Stimulated activated CD4-positive, alpha-beta T cell treated with anti-CD3 and anti-CD28 coated beads, TNF-alpha, amount 100 ng/mL, for 4 hours (primary cell): ENCODE measurements around the gene NAA60.

Experiments
- DNase-seq, 3 experiments: peaks; one replicate each; pipeline ENCODE4 v3.0.0-alpha.2; 2020; ENCODE audit warnings: low read depth in 3 of 3

The NAA60 gene

GRCh38 chr16:3443108-3444031 is at the start of gene NAA60, which contains the start of gene ZNF597:
NAA60 (plus strand) TSS chr16:3443680; CDS start chr16:3476228, 32,548 bp downstream.
ZNF597 (minus strand) TSS chr16:3443504; CDS start chr16:3443153, 351 bp downstream.
- peak; percentile 44 to 72 (median 64) for DNase-seq

DNA sequence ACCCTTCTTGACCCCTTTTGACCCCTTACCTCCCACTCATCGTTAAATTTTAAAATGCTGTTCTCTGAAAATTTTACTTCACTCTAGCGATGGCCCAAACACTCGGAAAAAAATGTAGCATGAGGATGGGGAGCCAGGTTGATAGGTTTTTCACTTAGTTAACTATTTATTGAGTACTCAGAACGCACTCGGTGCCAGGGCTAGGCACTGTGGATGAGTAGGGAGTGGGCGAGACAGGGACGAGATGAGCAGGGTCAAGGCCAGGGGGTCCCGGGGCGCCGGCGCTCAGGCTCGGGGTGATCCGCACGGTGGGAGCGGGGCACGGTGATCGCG is 43.1 kb upstream of the NAA60 start:
- no peak for DNase-seq

- peak; percentile 90 to 97 (median 97) for DNase-seq
Observed at GRCh38 chr16:3400779-3401688, 42.4 kb upstream of the NAA60 start, which contains the start of the genes ZNF174 and ZSCAN32. ZNF174 (plus strand) TSS chr16:3401215; CDS start chr16:3402005, 790 bp downstream. ZSCAN32 (minus strand) TSS chr16:3401004; CDS start chr16:3397557, 3,447 bp downstream.

- no peak for DNase-seq
Observed at GRCh38 chr16:3401719-3402397, 41.6 kb upstream of the NAA60 start.

GRCh38 chr16:3408561-3409197 is 34.8 kb upstream of the NAA60 start:
- no peak for DNase-seq

DNA sequence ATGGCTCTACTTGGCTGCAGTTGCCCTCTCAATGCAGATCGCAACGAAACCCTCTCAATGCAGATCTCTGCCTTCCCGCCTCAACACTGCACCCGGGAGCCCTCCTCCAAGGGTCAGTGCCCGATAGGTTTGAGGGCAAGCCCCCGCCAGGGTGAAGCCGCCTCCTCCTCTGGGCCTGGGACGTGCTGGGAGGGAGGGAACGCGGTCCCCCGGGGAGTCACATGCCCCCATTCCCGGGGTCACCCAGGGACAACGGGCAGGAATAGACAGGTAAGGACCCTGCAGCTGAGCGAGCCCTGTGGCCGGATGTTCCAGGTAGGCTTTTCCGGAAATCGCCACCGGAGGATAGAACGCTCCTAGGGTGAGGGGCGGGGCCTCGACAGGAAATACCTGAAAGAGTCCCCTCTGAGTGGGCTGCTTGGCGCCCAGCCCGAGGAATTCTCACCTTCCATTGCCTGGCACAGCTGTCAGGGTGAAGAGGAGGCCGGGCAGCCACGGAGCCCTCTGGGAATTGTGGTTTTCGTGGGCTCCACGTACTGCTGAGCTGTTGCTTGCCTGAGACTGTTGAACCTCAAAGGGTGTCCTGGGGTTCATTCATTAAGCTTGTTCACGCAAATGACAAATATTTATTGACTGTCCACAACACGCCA is 29.6 kb upstream of the NAA60 start:
- DNase-seq, result no peak

GRCh38 chr16:3431779-3432219 is 11.7 kb upstream of the NAA60 start:
- peak in 2 of 3 experiments; percentile 10 to 33 for DNase-seq

- DNase-seq, result no peak
Observed at GRCh38 chr16:3434373-3434772, 9.1 kb upstream of the NAA60 start.

DNA sequence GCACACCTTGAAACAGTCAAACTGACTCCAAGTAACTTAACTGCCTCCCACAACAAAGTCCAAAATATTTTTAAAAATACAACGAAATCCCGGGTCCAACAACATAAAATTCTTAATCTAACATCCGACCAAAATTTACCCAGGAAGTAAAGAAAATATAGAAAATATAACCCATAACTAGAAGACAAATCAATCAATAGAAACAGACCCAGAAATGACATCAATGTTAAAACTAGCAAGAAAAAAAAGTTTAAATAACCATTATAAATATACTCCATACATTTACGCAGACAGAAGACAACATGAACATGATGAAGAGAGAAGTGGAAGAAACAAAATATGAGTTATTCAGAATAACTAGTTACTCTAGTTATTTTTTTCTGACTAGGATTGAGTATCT is 3.8 kb upstream of the NAA60 start:
- DNase-seq, result no peak

DNA sequence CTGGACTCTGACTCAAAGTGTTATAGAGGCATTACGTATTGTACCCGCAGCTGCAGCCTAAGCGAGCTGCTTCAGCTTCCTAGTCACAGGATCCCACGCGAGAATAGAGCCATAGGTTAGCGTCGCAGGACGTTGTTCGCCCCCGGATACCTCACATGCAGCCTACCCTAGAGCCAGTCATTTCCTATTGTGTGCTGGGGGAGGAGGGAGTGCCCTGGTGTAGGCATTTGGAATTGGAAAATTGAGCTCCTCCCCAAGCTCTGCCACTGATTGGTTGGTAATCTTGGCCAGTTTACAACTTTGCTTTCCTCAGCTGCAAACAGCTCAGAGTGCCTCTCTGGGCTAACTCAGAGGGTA is 530 bp downstream of the NAA60 start:
- DNase-seq, result peak in 1 of 3 experiments; percentile 17

GRCh38 chr16:3454093-3454492 is 10.6 kb downstream of the NAA60 start:
- no peak for DNase-seq

DNA sequence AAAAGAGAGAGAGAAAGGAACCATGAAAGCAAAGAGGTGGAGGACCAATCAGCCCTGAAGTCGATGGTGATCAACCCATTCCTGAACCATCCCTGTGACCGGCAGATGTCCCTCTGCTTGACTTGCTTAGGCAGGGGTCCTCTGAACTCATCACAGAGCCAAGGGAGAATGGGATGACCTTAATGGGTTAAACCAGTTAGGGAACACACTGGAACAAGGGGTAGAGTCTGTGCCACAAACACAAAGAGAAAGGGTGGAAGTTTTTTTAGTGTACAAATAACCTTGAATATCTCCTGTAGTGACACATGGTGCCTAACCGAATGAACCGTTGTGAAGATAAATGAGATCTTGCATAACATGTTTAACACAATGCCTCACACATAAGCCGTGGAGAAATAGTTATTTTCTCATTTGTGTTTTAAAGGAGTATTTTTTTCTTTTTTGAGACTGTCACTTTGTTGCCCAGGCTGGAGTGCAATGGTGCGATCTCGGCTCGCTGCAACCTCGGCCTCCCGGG is 11.2 kb downstream of the NAA60 start:
- DNase-seq, result no peak

GRCh38 chr16:3457434-3458252 is 14.2 kb downstream of the NAA60 start:
- DNase-seq, result peak; percentile 80 to 88 (median 85)

DNA sequence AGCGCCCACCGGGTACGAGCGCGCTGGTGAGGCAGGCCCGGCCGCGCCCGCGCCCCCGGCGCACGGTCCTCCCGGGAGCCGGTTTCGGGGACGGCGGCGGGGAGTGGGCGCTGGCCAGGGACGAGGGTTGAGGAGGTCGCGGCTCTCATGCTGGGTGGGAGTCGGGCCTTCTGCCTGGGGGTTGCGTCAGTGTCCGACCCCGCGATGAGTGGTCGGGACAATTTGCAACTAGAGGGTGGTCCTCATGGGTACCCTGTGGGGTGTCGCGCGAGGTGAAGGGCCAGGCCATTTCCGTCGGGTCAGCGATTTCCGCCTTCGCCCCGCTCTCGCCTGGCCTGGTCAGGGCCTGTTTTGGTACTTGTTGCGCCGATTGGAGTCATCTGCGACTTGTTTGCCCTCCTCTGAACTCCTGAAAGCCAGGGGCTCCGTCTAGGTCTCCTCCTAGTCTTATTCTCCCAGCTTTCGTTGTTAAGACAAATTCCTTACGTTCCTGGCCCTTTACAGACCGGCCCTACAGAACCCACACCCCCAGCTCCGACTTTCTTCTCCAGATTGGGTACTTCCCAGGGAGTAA is 14.9 kb downstream of the NAA60 start:
- DNase-seq, result no peak

- no peak for DNase-seq
Observed at GRCh38 chr16:3458852-3459361, 15.4 kb downstream of the NAA60 start.

DNA sequence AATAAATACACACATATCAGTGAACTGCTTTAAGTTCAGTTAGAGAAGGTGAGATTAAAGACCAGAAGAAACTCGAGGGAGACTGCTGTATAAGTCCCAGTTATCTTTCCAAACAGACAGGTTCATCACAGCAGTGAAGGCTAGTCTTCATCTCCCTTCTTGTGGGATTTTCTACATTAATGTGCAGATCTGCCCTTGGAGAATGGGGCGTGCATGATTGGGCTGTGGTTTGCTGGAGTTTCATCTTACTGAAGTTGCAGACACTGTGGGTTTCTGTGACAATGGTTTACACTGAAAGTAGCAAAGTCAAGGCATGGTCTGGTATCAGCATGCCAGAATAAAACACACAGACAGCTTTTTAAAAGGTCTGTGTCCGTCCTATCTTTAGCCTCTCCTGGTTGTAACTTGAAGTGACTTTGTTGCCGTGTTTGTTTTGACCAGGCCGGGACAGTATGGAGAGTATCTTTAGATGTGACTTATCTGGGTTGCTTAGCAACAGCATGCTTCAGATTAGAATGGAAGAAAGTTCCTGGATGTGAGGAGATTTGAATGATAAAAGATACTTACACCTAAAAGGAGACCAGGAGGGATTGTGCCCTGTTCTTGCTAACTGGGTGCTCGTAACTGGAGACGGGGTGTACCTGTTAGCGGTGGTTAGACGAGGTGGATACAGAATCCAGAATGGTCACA is 16.1 kb downstream of the NAA60 start:
- no peak for DNase-seq

DNA sequence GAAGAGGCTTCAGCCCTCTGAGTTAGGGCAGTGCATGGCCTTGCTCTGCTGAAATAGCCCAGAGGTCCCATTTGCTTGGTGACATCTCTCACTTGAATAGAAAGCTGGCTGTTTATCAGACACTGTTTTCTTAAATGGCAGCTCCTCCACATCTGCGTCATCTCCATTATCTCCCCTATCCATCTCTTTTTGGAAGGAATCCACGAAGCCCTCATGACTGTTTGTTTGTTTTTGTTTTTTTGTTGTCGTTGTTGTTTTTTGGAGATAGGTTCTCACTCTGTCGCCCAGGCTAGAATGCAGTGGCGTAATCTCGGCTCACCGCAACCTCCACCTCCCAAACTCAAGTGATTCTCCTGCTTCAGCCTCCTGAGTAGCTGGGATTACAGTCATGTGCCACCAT is 16.6 kb downstream of the NAA60 start:
- no peak for DNase-seq

GRCh38 chr16:3460585-3460984 is 17.1 kb downstream of the NAA60 start:
- no peak for DNase-seq
